Gastroesophageal sphincter (tissue), 3 donors: ENCODE measurements around the gene NAPB.

Source experiments
- CTCF ChIP-seq, 4 experiments: fragments of 200-600 bp in 2 of 4; fragments of 450-650 bp in 2 of 4; sonication (generic) in 1 of 4; IDR thresholded peaks; one replicate each; pipeline ENCODE4 v1.5.1; 2017 to 2019; ENCODE audit warnings: antibody characterized with exemption in 4 of 4, mild to moderate bottlenecking in 2 of 4, moderate library complexity in 2 of 4
- EP300 ChIP-seq: sonication (generic); formaldehyde crosslinking; IDR thresholded peaks from one replicate; pipeline ENCODE4 v1.6.1; 2017; ENCODE audit warnings: antibody characterized with exemption, mild to moderate bottlenecking
- POLR2A ChIP-seq, 2 donors: fragments of 450-650 bp; IDR thresholded peaks; one replicate each; pipeline ENCODE4 v1.6.1; 2017; ENCODE audit warnings: antibody characterized with exemption in 2 of 2, mild to moderate bottlenecking in 2 of 2, moderate library complexity in 1 of 2
- POLR2AphosphoS5 ChIP-seq: sonication (generic); formaldehyde crosslinking; IDR thresholded peaks from one replicate; pipeline ENCODE4 v1.6.1; 2017; ENCODE audit warnings: antibody characterized with exemption

- no peak for TF ChIP-seq CTCF (IDR thresholded peaks at IDR 0.05)
- TF ChIP-seq POLR2AphosphoS5 = no peak
- no peak for TF ChIP-seq POLR2A (IDR thresholded peaks at IDR 0.05)
- no peak for TF ChIP-seq EP300
Measured at GRCh38 chr20:23341073-23341472, 80.2 kb downstream of the NAPB start.
